HUES64 (cell line): ENCODE measurements around the gene COMMD3.
A peak's percentile ranks its signal among the peaks of the same experiment; 100 is the strongest.

Experiments used
- H3K27ac ChIP-seq: 2 replicates; pipeline ENCODE4 v1.7.0; 2013; ENCODE audit warnings: low read depth, low read length, inconsistent platforms
- H3K27me3 ChIP-seq: 2 replicates; pipeline ENCODE4 v1.6.1; 2013; ENCODE audit warnings: mild to moderate bottlenecking, low read length; ENCODE audit not compliant: insufficient read depth
- H3K36me3 ChIP-seq: 2 replicates; pipeline ENCODE4 v1.6.1; 2013; ENCODE audit warnings: mild to moderate bottlenecking, low read length; ENCODE audit not compliant: insufficient read depth
- H3K4me1 ChIP-seq: 2 replicates; pipeline ENCODE4 v1.6.1; 2013; ENCODE audit warnings: mild to moderate bottlenecking, low read length, moderate library complexity; ENCODE audit not compliant: insufficient read depth
- H3K4me3 ChIP-seq: 2 replicates; pipeline ENCODE4 v1.5.1; 2013; ENCODE audit warnings: mild to moderate bottlenecking, low read length, moderate library complexity
- H3K9ac ChIP-seq: 2 replicates; pipeline ENCODE4 v1.6.1; 2013; ENCODE audit warnings: mild to moderate bottlenecking, low read depth, low read length
- H3K9me3 ChIP-seq: 2 replicates; pipeline ENCODE4 v1.6.1; 2013; ENCODE audit warnings: low read depth, low read length; ENCODE audit not compliant: insufficient read depth
- WGBS: fragments of 150-250, 120-280 bp; methylation state at CpG from one replicate; pipeline ENCODE4 v1.1.7; 2013; ENCODE audit warnings: missing lambda C conversion rate; 5-methylcytosine and 5-hydroxymethylcytosine counted together

The COMMD3 gene

DNA sequence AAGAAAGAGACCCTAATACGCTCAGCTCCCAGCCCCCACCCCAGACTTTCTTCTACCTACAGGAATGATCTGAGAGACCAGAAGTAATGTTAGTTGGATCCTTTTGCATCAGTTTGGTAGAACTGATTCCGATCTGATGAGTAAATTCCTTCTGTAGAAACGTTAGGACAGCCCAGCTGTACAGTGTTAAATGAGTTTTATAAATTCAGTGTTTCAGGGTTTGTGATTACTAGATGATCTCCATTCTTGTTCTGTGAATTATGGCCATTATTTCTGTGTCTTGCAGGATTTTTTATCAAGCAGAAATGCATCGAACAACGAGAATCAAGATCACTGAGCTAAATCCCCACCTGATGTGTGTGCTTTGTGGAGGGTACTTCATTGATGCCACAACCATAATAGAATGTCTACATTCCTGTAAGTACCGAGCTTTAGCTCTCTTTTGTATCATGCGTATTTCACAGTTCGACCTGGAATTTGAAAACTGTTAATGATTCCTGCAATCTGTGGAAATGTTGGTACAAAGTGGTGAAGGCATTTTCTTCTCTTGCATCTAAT is 10.0 kb downstream of the COMMD3 start:
- Histone ChIP-seq H3K36me3 (peaks cover 9% of the 10 kb centered on the region; the same call in 1 of the 2 replicates), H3K9me3 (no peaks in the 10 kb centered on the region), H3K9ac (peak overlapping the region; percentile 19; the same call in 1 of the 2 replicates), H3K4me3 (peak overlapping the region; percentile 64), H3K27ac (no peak overlapping the region; the same call in 1 of the 2 replicates), H3K27me3 (peaks cover 93% of the 10 kb centered on the region), H3K4me1 (peaks cover 35% of the 10 kb centered on the region)
- 45% methylated on average over 7 of the region's 8 CpGs for WGBS

DNA sequence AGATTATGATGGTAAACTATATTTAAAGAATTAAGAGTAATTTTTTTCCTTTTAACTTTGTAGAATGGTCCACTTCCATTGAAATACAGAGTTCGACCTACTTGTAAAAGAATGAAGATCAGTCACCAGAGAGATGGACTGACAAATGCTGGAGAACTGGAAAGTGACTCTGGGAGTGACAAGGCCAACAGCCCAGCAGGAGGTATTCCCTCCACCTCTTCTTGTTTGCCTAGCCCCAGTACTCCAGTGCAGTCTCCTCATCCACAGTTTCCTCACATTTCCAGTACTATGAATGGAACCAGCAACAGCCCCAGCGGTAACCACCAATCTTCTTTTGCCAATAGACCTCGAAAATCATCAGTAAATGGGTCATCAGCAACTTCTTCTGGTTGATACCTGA is 13.0 kb downstream of the COMMD3 start:
- Histone ChIP-seq H3K27me3 (peaks cover 96% of the 10 kb centered on the region), H3K9ac (no peak overlapping the region), H3K4me3 (no peak overlapping the region), H3K27ac (no peak overlapping the region), H3K4me1 (peaks cover 29% of the 10 kb centered on the region), H3K9me3 (no peaks in the 10 kb centered on the region), H3K36me3 (peaks cover 9% of the 10 kb centered on the region; the same call in 1 of the 2 replicates)
- 89% methylated on average over 3 of the region's 3 CpGs for WGBS

DNA sequence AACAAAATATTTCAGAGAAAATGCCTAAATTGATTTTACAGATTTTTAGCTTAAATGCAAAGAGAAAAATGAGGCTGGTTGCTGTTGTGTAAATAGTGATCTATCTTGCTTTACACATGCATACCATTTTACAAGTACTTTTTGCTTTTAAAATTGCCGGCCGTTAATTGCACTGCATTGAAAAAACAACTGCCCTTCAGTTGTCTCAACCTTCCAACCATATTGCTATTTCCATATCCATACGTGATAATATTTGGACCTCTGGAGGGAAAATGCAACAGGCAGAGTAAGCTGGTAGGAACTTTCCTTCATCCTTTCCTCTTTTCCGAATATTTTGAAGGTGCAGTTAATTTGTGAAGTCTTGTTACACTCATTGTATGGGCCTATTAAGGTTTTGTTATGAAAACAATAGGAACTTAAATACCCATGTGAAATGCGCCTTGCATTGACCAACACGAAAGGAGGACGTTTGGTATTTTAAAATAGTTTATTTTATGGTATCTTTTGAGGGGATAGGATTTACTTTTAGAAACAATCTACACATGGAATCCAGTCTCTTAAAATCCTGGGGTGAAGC is 16.0 kb downstream of the COMMD3 start:
- peaks cover 15% of the 10 kb centered on the region; the same call in 1 of the 2 replicates for H3K4me1 ChIP-seq
- H3K9me3 ChIP-seq, result no peaks in the 10 kb centered on the region
- no peak overlapping the region for H3K9ac ChIP-seq
- WGBS, result 9% methylated on average over 7 of the region's 7 CpGs
- H3K4me3 ChIP-seq, result no peak overlapping the region
- H3K36me3 ChIP-seq, result peaks cover 9% of the 10 kb centered on the region; the same call in 1 of the 2 replicates
- H3K27ac ChIP-seq, result no peak overlapping the region
- H3K27me3 ChIP-seq, result peaks cover 100% of the 10 kb centered on the region

DNA sequence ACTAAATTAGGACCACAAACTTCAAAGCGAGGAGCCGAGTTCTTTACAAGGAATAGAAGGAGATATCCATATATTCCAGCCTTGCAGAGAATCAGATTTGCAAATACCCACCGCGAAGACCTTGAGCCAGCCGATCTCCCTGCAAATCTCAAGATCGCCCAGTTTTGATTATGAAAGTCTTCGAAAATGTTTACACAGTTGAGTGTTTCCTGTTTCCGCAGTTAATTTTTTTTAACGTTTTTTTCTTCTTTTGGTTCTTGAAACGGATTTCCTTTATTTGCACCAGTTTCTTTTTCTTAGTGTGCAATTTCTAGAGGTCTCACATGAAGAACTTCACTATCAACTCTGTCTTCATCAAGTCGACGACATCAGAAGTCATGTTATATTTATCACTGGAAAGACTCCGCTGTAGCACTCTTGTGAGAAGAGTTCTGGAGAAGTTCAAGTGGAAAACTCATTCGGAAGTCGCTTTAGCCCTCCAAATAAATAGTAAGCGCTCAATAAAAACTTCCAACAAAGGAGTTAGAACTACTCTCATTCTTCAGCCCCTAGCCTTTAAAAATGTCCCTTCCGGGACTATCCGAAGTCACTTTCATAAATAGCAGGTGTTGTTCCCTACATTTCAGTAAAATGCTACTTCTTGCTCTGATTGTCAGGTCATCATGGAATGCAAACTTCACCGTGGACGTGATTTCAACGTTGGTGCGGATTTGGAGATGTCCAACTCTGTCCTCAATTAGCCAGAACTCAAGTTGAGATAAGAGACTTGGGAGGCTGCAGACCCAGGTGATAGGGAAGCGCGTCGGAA is 17.2 kb downstream of the COMMD3 start:
- 10% methylated on average over 23 of the region's 25 CpGs for WGBS
- peaks cover 22% of the 10 kb centered on the region; the same call in 1 of the 2 replicates for H3K4me1 ChIP-seq
- H3K27ac ChIP-seq, result no peak overlapping the region
- H3K4me3 ChIP-seq, result peak overlapping the region; percentile 48; the same call in 1 of the 2 replicates
- H3K9ac ChIP-seq, result no peak overlapping the region
- peaks cover 9% of the 10 kb centered on the region; the same call in 1 of the 2 replicates for H3K36me3 ChIP-seq
- H3K9me3 ChIP-seq, result no peaks in the 10 kb centered on the region
- H3K27me3 ChIP-seq, result peaks cover 100% of the 10 kb centered on the region

DNA sequence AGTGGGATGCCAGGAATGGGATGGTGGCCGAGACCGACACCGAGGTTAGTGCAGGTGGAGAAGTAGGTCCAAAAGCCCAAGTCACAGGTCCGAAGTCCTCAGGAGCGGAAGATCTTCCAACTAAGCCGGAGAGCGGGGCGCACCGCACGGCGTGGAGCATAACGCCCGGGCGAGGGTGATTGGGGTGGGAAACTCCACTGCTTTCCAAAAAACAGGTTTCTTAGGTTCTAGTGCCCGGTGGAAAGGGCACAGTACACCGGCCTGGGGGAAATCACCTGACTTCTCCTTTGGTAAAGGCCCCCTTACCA is 17.7 kb downstream of the COMMD3 start:
- Histone ChIP-seq H3K9ac (no peak overlapping the region), H3K9me3 (no peaks in the 10 kb centered on the region), H3K36me3 (peaks cover 9% of the 10 kb centered on the region; the same call in 1 of the 2 replicates), H3K27me3 (peaks cover 100% of the 10 kb centered on the region), H3K27ac (no peak overlapping the region), H3K4me3 (peak overlapping the region; percentile 48), H3K4me1 (peaks cover 27% of the 10 kb centered on the region; the same call in 1 of the 2 replicates)
- WGBS, result 7% methylated on average over 16 of the region's 16 CpGs

DNA sequence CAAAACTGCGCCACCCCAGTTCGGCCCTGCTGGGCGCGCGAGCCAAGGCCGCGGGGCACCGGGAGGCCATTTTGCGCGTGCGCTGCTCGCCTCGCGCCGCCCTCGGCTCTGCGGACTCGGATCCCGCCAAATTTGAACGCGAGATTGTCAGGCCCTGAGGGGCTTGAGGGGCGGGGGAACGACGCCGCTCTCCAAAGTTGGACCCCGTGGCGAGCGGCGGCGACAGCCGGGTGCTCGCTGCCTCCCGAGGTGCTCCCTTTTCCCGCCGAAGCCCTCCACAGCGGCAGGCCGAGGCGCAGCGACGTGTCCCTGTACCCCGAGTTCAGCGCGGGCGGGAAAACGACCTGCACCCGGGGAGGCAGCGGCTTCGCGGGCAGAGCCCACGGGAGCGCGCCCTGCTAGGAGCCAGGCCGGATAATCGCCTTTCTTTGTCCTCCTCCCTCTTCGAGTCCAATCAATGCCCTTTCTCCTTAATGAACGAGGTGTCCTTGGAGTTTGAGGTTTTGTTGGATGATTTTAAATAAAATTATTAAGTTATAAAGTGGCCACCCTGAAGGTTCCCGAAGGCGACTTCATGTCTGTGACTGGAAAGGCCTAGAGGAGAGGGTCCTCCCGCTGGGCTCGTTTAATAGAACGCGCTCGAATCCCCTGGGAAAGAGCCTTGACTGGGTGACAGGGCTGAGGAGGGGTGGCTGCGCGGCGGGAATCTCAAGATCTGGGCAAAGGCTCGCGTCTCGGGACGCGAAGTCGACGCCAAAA is 18.4 kb downstream of the COMMD3 start:
- WGBS, result 1% methylated on average over 72 of the region's 73 CpGs
- H3K27me3 ChIP-seq, result peaks cover 100% of the 10 kb centered on the region
- no peaks in the 10 kb centered on the region for H3K9me3 ChIP-seq
- H3K9ac ChIP-seq, result peak overlapping the region; percentile 32; the same call in 1 of the 2 replicates
- H3K4me1 ChIP-seq, result peaks cover 27% of the 10 kb centered on the region; the same call in 1 of the 2 replicates
- no peak overlapping the region for H3K27ac ChIP-seq
- H3K36me3 ChIP-seq, result 0 out of 2 replicates have a peak, but pooled peaks cover 4% of the 10 kb centered on the region
- H3K4me3 ChIP-seq, result peak overlapping the region; percentile 48

DNA sequence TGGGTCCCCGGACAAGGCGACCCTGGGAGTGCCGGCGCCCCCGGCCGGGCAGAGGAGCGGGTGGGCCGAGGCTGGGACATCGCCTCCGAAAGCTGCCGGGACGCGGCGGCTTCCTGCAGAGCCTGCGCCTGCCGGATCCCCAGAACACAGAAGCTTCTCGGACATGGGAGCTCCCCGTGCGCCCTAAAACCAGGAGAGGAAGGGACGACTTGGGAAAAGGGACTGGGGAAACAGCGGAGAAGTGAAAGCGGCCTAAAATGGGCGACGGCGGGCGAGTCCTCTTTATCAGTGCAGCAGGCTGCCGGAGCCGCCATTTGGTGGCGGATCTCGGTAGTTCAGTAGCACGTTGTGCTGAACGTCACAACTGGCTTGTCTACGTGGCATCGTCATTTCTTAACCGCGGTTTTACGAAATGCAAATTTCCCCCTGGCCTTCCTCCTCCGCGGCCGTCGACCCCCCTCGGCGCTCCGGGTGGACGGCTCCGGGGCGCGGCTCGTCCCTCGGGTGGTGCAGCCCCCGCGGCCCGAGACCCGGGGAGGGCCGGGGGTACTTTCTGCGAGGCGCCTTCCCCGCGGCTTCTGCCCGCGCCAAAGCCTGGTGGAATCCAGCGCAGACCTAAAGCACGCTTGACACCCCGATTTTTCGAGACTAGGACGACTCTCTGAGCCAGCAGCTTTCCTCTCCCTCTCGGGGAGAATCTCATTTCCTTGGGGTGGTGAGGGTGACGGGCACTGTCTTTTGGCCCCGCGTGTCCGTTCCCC is 19.2 kb downstream of the COMMD3 start:
- Histone ChIP-seq H3K9ac (peak overlapping the region; percentile 32; the same call in 1 of the 2 replicates), H3K27me3 (peaks cover 100% of the 10 kb centered on the region), H3K36me3 (no peaks in the 10 kb centered on the region), H3K9me3 (no peaks in the 10 kb centered on the region), H3K27ac (no peak overlapping the region), H3K4me3 (peak overlapping the region; percentile 48), H3K4me1 (peaks cover 33% of the 10 kb centered on the region)
- 1% methylated on average over 71 of the region's 71 CpGs for WGBS

DNA sequence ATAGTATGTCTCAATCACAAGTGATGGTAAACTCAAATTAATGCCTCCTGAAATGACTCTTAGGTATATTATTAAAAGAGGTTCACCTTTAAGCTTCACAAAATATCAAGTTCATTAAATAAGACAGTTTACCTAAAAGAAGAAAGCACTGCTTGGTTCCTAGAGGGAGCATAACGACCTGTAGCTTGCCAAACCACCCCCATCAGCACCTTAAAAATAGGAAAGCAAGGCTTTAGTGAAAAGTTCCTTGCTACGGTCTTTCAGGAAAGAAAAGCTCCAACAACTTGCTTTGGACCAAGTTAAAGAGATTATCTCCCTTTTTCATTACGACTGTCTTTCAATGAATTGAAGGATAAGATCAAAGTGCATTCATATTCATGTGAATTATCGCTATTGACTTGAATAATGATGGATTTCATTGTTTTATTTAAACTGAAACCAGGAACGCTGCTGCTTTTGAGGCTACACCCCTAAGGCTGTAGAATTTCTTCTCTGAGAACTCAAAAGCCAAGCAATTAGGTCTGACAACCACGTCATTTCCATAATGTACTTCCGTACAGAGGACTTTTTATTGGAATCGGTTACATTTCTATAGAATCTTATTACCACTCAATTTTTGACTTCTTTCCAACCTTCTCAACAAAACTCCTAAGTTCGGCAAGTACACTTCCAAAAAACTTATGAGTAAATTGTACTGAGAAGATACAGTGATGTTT is 22.2 kb downstream of the COMMD3 start:
- whole genome bisulfite sequencing, result 9% methylated on average over 7 of the region's 9 CpGs
- H3K4me1 ChIP-seq, result peaks cover 20% of the 10 kb centered on the region
- H3K9me3 ChIP-seq, result no peaks in the 10 kb centered on the region
- no peak overlapping the region for H3K27ac ChIP-seq
- no peak overlapping the region for H3K9ac ChIP-seq
- H3K4me3 ChIP-seq, result no peak overlapping the region
- no peaks in the 10 kb centered on the region for H3K36me3 ChIP-seq
- H3K27me3 ChIP-seq, result peaks cover 100% of the 10 kb centered on the region

DNA sequence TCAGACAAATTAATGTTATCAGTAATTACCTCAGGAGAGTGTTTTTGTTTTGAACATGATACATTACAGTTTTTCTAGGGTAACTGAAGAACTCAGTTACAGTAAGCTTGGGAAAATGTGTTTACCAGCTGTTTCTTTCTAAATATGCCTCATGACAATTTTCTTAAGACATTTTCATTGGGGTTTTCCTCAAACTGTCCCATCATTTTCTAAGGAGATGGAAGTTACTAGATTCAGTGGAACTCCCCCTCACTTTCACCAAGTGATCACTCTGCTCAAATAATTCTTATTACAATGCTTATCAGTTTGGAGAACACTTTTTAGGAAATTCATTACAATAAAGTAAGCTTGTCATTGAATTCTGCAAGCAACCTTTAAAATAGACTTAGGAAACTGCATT is 22.7 kb downstream of the COMMD3 start:
- Histone ChIP-seq H3K9ac (no peak overlapping the region), H3K27ac (no peak overlapping the region), H3K4me1 (peaks cover 20% of the 10 kb centered on the region), H3K27me3 (peaks cover 100% of the 10 kb centered on the region), H3K4me3 (no peak overlapping the region), H3K36me3 (no peaks in the 10 kb centered on the region), H3K9me3 (no peaks in the 10 kb centered on the region)

DNA sequence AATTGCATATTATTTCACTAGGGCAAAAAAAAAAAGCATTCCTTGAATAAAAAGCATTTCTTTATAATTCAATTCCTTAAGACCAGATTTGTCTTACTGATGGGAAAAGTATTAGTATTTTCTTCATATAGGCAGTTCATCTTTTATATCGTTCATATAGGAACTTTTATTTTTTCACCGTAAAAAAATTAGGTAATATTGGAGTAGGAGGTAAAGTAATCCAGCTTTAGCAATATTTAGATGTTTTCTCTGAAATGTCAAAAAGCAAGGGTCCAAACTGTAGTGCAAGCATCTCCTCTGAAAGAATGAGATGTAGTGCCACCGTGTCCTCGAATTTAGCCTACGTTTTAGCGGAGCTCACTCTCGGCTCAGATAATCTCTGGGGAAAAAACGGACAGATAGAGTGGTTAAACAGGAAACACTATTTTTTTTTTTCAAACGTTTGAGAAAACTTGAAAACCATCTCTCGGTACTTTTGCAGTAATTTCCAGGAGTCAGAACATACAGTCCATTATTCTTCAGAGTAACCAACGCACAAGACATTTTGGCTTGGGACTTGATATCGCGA is 23.7 kb downstream of the COMMD3 start:
- 6% methylated on average over 12 of the region's 13 CpGs for WGBS
- H3K27ac ChIP-seq, result no peak overlapping the region
- peaks cover 100% of the 10 kb centered on the region for H3K27me3 ChIP-seq
- H3K4me1 ChIP-seq, result peaks cover 20% of the 10 kb centered on the region
- H3K9me3 ChIP-seq, result no peaks in the 10 kb centered on the region
- no peaks in the 10 kb centered on the region for H3K36me3 ChIP-seq
- no peak overlapping the region for H3K9ac ChIP-seq
- H3K4me3 ChIP-seq, result peak overlapping the region; percentile 61
